Measurements from ENCODE around the gene SKAP1. TPM values are rescaled to one million over a fixed set of nuclear protein-coding genes. Genes with fewer than 3 reads are reported as not detected.

The SKAP1 gene
- polyA plus RNA-seq, 3 donors, result 0.13 to 1.0 (median 0.52) TPM

DNA sequence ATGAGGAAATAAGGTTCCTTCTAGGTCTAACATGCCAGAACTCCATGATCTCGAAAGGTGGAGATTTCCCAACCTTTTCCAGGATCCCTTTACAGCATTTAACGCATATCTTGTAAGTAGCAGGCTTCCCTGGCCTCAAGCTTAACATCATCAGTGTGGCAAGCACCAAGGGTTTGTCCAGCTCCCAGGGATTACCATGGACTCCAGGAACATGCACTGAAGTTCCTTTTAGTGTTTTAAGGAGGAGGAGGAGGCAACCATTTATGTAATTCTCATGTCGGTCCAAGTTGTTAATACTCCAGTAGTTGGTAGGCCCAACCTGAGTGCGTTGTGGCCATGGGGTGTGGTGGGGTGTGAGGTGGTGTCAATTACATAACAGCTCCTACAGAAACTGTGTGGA is 11.8 kb upstream of the SKAP1 start:
- Mint-ChIP-seq H3K4me3 (no peak overlapping the region), H3K27me3 (ENCODE audit: low read depth in 3 of 3) (peaks cover 27 to 45% (median 31%) of the 10 kb centered on the region in 3 donors)
- no peak overlapping the region for H3K4me2 ChIP-seq (replicated peaks; ENCODE audit: extremely low read depth, low read length, poor library complexity, severe bottlenecking)

DNA sequence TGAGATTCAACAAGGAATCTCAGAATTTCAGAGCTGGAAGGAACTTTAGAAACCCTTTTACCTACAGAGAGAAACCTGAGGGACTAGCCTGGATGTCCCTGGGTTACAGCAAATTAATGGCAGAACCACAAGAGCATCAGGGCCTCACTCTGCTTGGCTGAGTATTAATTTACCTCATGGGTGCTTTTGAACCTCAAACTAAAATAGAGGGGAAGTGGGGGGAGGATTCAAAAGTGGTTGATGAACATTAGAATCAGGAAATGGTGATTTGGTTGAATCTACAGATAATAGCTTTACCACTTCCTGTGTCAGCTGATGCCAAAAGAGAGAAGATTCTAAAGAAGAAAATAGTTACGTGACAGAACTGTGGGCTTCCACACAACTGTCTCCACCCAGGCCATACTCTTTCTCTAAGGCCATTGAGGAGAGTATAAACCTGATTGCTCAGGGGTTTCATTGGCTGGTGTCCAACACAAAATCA is 11.3 kb upstream of the SKAP1 start:
- no peak overlapping the region for H3K9ac ChIP-seq (ENCODE audit: insufficient read depth, low read length, poor library complexity, severe bottlenecking)
- TF ChIP-seq, protein P1, sequence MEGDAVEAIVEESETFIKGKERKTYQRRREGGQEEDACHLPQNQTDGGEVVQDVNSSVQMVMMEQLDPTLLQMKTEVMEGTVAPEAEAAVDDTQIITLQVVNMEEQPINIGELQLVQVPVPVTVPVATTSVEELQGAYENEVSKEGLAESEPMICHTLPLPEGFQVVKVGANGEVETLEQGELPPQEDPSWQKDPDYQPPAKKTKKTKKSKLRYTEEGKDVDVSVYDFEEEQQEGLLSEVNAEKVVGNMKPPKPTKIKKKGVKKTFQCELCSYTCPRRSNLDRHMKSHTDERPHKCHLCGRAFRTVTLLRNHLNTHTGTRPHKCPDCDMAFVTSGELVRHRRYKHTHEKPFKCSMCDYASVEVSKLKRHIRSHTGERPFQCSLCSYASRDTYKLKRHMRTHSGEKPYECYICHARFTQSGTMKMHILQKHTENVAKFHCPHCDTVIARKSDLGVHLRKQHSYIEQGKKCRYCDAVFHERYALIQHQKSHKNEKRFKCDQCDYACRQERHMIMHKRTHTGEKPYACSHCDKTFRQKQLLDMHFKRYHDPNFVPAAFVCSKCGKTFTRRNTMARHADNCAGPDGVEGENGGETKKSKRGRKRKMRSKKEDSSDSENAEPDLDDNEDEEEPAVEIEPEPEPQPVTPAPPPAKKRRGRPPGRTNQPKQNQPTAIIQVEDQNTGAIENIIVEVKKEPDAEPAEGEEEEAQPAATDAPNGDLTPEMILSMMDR (IDR thresholded peaks at IDR 0.05), result no peak
- no peaks in the 10 kb centered on the region for H3K36me3 ChIP-seq (replicated peaks in 1 of 2; ENCODE audit: control insufficient read depth in 1 of 2, insufficient read depth in 2 of 2, low read length in 2 of 2)
- H3K79me2 ChIP-seq (ENCODE audit: insufficient read depth, low read length), result no peaks in the 10 kb centered on the region
- no peak overlapping the region for H3K27ac ChIP-seq (ENCODE audit: low read depth in 1 of 2, low read length in 2 of 2)
- peaks cover 17% of the 10 kb centered on the region for H3K4me1 Mint-ChIP-seq
- H3K4me1 ChIP-seq (ENCODE audit: control insufficient read depth in 1 of 2, insufficient read depth in 2 of 2, low read length in 2 of 2), result peaks cover 6 to 7% of the 10 kb centered on the region in 2 donors
- no peak for DNase-seq
- H4K20me1 ChIP-seq (ENCODE audit: insufficient read depth, low read length), result no peaks in the 10 kb centered on the region
- no peak overlapping the region for H3K4me3 Mint-ChIP-seq
- no peaks in the 10 kb centered on the region for H3K9me3 ChIP-seq (replicated peaks in 1 of 2; ENCODE audit: control insufficient read depth in 1 of 2, insufficient read depth in 1 of 2, low read length in 2 of 2)
- no peak overlapping the region for H3K4me3 ChIP-seq (replicated peaks in 1 of 3; ENCODE audit: low read depth in 2 of 3, low read length in 3 of 3)
- H3K27me3 Mint-ChIP-seq (ENCODE audit: low read depth in 3 of 3), result peaks cover 27 to 46% (median 35%) of the 10 kb centered on the region in 3 donors
- WGBS (ENCODE audit: insufficient coverage), result no CpG with 5 or more reads among the region's 1 CpG
- H3K9me3 Mint-ChIP-seq, result peaks cover 1 to 6% (median 3%) of the 10 kb centered on the region in 7 donors
- H3K36me3 Mint-ChIP-seq, result no peaks in the 10 kb centered on the region
- intact Hi-C loops (cut with micrococcal nuclease), result no loop called here
- no peak overlapping the region for H2AFZ ChIP-seq (ENCODE audit: insufficient read depth, low read depth, low read length, poor library complexity, severe bottlenecking)
- no peak overlapping the region for H3K4me2 ChIP-seq (replicated peaks; ENCODE audit: extremely low read depth, low read length, poor library complexity, severe bottlenecking)
- no peak overlapping the region for H3K27ac Mint-ChIP-seq
- H3K27me3 ChIP-seq (ENCODE audit: control insufficient read depth in 2 of 2, insufficient read depth in 2 of 2, low read length in 2 of 2), result peaks cover 22 to 36% of the 10 kb centered on the region in 2 donors

More for the DNA sequence above, 11.8 kb upstream of the SKAP1 start:
- H3K9ac ChIP-seq (ENCODE audit: insufficient read depth, low read length, poor library complexity, severe bottlenecking), result no peak overlapping the region
- no peak overlapping the region for H2AFZ ChIP-seq (ENCODE audit: insufficient read depth, low read depth, low read length, poor library complexity, severe bottlenecking)
- H3K27me3 ChIP-seq (ENCODE audit: control insufficient read depth in 2 of 2, insufficient read depth in 2 of 2, low read length in 2 of 2), result peaks cover 21 to 30% of the 10 kb centered on the region in 2 donors
- H3K36me3 ChIP-seq (replicated peaks in 1 of 2; ENCODE audit: control insufficient read depth in 1 of 2, insufficient read depth in 2 of 2, low read length in 2 of 2), result no peaks in the 10 kb centered on the region
- WGBS (ENCODE audit: insufficient coverage), result no CpG with 5 or more reads among the region's 4 CpGs
- H3K9me3 Mint-ChIP-seq, result peaks cover 1 to 6% (median 3%) of the 10 kb centered on the region in 7 donors
- H3K4me1 ChIP-seq (ENCODE audit: control insufficient read depth in 1 of 2, insufficient read depth in 2 of 2, low read length in 2 of 2), result peaks cover 6 to 7% of the 10 kb centered on the region in 2 donors
- H3K36me3 Mint-ChIP-seq, result no peaks in the 10 kb centered on the region
- H3K4me3 ChIP-seq (replicated peaks in 1 of 3; ENCODE audit: low read depth in 2 of 3, low read length in 3 of 3), result no peak overlapping the region
- DNase-seq, result no peak
- no peak overlapping the region for H3K27ac ChIP-seq (ENCODE audit: low read depth in 1 of 2, low read length in 2 of 2)
- H3K27ac Mint-ChIP-seq, result peak overlapping the region in 2 of 7 donors; percentile 13 to 67
- intact Hi-C loops (cut with micrococcal nuclease), result no loop called here
- no peaks in the 10 kb centered on the region for H4K20me1 ChIP-seq (ENCODE audit: insufficient read depth, low read length)
- no peaks in the 10 kb centered on the region for H3K9me3 ChIP-seq (replicated peaks in 1 of 2; ENCODE audit: control insufficient read depth in 1 of 2, insufficient read depth in 1 of 2, low read length in 2 of 2)
- no peaks in the 10 kb centered on the region for H3K79me2 ChIP-seq (ENCODE audit: insufficient read depth, low read length)
- H3K4me1 Mint-ChIP-seq, result peaks cover 17% of the 10 kb centered on the region
- TF ChIP-seq, protein P1 (IDR thresholded peaks at IDR 0.05), result no peak
